HUDEP-2 (cell line): ENCODE data around the gene MDN1.
A peak's percentile ranks its signal among the peaks of the same experiment; 100 is the strongest.
"Not testable (repeated sequence)": the region's sequence is repeated elsewhere in the genome, so short reads cannot be mapped to it uniquely, and the experiment has no call there.

ENCODE experiments used
- DNase-seq, 76 experiments: peaks; one replicate each; lab custom pipeline; 2025; ENCODE audit not compliant: unreplicated experiment in 76 of 76; lab: John Stamatoyannopoulos, UW

MDN1 gene, protein sequence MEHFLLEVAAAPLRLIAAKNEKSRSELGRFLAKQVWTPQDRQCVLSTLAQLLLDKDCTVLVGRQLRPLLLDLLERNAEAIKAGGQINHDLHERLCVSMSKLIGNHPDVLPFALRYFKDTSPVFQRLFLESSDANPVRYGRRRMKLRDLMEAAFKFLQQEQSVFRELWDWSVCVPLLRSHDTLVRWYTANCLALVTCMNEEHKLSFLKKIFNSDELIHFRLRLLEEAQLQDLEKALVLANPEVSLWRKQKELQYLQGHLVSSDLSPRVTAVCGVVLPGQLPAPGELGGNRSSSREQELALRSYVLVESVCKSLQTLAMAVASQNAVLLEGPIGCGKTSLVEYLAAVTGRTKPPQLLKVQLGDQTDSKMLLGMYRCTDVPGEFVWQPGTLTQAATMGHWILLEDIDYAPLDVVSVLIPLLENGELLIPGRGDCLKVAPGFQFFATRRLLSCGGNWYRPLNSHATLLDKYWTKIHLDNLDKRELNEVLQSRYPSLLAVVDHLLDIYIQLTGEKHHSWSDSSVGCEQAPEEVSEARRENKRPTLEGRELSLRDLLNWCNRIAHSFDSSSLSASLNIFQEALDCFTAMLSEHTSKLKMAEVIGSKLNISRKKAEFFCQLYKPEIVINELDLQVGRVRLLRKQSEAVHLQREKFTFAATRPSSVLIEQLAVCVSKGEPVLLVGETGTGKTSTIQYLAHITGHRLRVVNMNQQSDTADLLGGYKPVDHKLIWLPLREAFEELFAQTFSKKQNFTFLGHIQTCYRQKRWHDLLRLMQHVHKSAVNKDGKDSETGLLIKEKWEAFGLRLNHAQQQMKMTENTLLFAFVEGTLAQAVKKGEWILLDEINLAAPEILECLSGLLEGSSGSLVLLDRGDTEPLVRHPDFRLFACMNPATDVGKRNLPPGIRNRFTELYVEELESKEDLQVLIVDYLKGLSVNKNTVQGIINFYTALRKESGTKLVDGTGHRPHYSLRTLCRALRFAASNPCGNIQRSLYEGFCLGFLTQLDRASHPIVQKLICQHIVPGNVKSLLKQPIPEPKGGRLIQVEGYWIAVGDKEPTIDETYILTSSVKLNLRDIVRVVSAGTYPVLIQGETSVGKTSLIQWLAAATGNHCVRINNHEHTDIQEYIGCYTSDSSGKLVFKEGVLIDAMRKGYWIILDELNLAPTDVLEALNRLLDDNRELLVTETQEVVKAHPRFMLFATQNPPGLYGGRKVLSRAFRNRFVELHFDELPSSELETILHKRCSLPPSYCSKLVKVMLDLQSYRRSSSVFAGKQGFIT (N-terminal part only)

DNA sequence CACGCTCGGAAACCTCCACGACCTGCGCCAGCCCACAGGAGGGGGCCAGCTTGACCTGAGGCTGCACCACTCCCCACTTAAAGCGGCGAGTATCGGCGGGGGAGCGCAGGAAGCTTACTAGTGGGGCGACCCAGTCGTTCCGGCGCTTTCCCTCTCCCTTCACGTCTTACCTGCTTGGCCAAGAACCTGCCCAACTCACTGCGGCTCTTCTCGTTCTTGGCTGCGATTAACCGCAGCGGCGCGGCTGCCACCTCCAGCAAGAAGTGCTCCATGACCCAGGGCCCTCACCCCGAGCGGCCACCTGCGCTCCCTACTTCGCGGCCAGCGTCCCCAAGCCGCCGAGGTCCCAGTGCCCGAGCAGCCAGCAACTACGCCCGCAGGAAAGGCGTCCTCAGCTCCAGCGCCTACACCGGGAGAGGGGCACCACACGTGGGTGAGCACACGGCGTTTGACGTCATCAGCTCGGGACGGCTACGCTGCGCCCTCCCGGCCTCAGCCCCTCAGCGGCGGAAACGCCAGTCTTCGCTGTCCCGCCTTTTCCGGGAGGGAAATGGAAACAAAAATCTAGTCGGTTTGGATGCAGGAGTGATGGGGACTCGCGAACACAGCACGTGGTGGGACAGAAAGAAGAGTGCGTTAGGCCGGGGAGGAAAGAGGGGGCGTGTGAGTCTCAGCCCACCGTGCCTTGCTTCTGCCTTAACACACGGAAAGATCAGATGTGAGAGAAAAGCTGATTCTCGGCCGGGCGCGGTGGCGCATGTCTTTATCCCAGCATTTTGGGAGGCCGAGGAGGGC is at the start of gene MDN1:
TSS of gene MDN1 (minus strand) at position 459 of the 795 bp plus-strand sequence. CDS start at position 272, 187 bp downstream.
- DNase-seq: peak in 75 of 76 experiments; percentile 23 to 95 (median 87)

DNA sequence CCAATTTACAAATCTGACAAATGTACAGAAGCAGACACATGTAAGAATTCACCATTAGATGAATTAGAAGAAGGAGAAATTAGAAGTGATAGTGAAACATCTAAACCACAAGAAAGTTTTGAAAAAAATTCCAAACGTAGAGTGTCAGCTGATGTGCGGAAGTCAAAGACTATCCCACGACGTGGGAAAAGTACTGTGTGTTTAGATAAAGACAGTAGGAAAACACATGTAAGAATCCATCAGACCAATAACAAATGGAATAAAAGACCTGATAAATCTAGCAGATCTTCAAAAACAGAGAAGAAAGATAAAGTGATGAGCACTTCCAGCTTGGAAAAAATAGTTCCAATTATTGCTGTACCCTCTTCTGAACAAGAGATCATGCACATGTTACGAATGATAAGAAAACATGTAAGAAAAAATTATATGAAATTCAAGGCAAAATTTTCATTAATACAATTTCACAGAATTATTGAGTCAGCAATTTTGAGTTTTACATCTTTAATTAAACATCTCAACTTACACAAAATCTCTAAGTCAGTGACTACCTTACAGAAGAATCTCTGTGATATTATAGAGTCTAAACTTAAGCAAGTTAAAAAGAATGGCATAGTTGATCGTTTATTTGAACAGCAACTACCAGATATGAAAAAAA is 46.6 kb upstream of the MDN1 start:
- no peak for DNase-seq

DNA sequence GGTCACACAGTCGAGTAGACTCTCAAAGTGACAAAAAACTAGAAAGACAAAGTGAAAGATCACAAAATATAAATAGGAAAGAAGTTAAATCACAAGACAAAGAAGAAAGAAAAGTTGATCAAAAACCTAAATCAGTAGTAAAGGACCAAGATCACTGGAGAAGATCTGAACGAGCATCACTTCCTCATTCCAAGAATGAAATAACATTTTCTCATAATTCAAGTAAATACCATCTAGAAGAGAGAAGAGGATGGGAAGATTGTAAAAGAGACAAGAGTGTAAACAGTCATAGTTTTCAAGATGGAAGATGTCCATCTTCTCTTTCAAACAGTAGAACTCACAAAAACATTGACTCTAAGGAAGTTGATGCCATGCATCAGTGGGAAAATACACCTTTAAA is 43.1 kb upstream of the MDN1 start:
- no peak for DNase-seq

DNA sequence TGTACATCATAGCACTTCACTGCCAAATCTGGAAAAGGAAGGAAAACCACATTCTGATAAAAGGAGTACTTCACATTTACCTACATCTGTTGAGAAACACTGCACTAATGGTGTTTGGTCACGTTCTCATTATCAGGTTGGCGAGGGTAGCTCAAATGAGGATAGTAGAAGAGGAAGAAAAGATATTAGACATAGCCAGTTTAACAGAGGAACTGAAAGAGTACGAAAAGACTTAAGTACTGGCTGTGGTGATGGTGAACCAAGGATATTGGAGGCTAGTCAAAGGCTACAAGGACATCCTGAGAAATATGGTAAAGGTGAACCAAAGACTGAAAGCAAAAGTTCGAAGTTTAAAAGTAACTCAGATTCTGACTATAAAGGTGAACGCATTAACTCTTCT is 42.7 kb upstream of the MDN1 start:
- no peak for DNase-seq

DNA sequence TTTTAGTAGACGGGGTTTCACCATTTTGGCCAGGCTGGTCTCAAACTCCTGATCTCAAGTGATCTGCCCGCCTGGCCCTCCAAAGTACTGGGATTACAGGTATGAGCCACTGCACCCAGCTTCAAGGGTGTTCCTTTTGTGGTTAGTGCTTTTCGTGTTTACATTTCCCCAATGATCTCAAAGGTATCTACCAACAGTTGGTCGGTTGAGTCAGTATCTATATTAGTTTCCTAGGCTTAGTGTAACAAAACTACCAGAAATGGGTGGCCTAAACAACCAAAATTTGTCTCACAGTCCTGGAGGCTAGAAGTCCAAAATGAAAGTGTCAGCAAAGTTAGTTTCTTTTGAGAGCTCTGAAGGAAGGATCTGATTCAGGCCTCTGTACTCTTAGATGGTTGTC is 40.1 kb upstream of the MDN1 start:
- DNase-seq: no peak

DNA sequence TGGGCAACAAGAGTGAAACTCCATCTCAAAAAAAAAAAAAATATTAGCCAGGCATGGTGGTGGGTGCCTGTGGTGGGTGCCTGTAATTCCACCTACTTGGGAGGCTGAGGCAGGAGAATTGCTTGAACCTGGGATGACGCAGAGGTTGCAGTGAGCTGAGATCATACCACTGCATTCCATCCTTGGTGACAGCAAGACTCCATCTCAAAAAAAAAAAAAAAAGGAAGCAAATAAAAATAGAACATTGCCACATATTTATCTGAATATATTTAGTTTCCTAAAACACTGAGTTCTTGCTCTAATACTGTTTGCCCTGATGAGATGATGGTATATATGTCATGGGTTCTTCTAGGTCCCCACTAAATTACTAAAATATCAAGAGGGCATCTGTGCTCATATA is 38.4 kb upstream of the MDN1 start:
- DNase-seq: no peak

DNA sequence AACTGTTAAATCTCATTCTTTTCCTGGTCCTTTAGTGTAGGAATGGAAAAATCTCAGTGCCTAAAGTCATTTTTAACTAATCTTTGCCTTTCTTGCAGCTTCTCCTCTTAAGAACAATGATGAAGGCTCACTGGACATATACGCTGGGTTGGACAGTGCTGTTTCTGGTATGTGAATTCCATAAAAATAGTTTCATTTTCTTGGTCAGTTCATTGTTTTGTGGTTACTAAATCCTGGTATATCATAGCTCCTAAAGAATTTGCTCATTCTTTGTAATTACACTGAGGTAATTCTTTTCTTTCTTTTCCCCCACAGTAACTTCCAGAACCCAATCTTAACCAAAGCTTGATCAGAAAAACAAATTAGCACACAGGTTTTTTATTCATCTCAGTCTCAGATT is 33.5 kb upstream of the MDN1 start:
- DNase-seq: no peak

DNA sequence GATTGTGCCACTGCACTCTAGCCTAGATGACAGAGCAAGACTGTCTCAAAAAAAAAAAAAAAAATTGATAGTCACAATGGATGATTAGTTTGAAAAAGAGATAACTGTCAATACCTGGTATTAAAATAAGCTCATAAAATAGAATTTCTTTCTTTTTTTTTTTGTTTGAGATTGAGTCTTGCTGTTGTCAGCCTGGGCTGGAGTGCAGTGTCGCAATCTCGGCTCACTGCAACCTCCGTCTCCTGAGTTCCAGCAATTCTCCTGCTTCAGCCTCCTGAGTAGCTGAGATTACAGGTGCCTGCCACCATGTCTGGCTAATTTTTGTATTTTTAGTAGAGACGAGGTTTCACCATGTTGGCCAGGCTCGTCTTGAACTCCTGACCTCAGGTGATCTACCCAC is 27.9 kb upstream of the MDN1 start:
- DNase-seq: not testable (repeated sequence)

DNA sequence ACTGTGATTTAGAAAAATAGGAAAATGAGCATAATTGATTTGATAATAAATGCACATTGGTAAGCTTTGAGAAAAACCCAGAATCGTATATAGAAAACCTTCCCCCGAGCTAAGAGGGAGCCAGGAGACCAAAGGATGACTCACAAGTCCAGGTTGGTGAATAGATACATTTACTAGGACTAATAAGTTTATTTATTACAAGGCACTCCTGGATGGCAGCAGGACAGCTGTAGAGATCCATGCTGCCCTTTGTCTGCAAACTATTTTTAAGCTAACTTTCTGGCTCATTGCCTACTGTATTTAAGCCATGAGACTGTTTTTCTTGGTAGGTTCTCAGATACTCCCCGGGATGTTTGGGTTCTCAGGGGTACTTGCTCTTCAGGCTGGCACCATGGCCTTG is 23.5 kb upstream of the MDN1 start:
- DNase-seq: no peak

DNA sequence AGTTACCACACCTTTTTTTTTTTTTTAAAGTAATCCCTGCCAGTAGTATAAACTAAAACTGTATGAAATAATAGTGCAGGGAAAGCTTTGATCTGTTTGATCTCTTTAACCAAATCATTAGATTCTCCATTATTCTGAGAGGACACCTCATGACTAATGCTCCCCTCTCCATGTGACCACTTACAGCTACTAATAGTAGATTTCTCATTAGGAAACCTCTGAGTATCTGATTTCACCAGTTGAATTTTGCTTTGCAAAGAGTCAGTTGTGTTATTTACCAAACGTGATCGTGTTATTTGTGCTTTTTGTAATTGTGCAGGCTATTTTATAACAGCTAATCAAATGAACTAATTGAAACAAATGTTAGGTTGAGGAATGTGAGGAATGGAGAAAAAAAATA is 22.6 kb upstream of the MDN1 start:
- no peak for DNase-seq

DNA sequence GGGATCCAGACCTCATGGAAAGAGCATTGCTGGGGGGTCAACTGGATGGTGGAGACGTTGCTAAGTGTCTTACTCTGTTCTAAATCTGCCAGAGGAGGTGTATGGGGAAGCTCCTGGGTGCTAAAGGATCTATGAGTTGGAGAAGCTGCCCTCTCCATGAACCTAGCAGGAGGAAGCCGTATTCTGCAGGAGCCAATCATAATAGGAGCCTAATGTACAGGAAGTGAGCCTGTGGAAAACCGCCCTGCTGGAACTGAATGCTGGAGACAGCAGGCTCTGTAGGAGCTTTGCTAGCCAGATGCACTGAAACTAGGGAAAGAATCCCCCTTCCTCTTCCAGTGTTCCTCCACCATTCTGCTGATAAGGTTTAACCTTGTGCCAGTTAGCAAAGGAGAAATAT is 20.9 kb upstream of the MDN1 start:
- DNase-seq: no peak

DNA sequence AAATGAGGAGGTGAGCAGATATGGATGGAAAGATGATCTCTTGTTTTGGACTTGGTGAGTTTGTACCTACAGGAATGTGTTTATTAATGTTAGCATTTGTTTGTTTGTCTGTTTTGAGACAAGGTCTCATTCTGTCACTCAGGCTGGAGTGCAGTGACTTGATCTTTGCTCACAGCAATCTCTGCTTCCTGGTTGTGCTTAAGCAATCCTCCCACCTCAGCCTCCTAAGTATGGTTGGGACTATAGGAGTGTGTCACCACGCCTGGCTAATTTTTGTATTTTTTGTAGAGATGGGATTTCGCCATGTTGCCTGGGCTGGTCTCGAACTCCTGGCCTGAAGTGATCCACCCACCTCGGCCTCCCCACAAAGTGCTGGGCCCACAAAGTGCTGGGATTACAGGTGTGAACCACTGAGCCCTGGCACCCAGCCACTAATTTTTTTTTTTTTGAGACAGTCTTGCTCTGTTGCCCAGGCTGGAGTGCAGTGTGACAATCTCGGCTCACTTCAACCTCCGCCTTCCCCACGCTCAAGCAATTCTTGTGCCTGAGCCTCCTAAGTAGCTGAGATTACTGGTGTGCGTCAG is 17.1 kb upstream of the MDN1 start:
- DNase-seq: no peak

DNA sequence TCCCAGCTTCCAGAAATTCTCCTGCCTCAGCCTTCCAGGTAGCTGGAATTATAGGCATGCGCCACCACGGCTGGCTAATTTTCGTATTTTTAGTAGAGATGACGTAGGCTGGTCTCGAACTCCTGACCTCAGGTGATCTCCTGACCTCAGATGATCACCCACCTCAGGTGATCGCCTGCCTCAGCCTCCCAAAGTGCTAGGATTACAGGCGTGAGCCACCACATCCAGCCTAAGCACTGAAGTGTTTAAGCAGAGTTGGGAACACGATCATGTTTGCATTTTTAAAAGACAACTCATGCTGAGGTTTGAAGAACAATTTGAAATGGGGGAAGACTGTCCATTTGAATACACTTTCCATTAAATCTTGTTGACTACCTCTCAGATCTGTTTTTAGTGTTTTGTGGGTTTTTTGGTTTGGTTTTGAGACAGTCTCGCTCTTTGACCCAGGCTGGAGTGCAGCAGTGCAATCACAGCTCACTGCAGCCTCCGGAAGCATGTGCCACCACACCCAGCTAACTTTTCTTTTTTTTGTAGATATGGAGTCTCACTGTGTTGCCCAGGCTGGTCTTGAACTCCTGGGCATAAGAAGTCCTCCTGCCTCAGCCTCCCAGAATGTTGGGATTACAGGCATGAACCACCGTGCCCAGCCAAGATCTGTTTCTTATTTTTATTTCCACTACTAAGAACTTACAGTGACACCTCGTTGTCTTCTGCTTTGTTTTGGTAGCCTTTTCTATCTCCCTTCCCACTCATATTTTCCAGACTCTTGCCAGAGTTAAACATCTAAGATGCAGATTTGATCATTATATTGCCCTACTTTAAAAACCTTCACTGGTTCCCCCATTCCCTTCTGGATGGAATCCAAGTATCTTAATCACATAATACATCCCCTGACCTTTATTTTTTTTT is 15.5 kb upstream of the MDN1 start:
- DNase-seq: no peak

DNA sequence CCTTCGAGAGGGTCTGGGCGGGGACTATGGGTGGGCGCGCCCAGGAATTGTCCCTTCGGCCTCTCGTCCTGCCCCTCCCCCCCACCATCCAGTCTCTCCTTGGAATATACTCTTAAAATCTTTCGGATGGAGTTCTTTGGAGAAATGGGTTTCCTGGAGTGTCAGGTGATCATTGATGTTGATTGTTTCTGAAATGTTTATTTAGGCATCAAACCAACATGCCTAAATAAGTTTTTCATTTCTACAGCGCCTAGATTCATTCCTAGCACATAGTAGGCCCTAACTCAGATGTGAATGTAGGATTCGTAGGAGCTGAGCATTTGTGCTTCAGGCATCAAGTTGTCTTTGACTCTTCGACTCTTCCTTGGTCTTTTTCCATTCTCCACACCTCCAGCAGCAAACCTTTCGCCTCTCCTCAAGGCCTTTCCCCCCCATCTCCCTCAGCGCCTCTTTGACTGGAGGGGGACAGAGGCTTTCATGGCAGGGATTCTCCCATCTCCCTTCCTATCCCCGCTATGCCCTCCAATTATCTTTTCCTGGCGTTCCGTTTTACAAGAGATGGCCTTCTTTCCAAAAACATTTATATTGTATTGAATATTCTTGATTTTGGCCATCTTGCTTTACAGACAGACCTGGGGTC is 10.7 kb upstream of the MDN1 start:
- peak in 1 of 76 experiments; percentile 38 for DNase-seq

DNA sequence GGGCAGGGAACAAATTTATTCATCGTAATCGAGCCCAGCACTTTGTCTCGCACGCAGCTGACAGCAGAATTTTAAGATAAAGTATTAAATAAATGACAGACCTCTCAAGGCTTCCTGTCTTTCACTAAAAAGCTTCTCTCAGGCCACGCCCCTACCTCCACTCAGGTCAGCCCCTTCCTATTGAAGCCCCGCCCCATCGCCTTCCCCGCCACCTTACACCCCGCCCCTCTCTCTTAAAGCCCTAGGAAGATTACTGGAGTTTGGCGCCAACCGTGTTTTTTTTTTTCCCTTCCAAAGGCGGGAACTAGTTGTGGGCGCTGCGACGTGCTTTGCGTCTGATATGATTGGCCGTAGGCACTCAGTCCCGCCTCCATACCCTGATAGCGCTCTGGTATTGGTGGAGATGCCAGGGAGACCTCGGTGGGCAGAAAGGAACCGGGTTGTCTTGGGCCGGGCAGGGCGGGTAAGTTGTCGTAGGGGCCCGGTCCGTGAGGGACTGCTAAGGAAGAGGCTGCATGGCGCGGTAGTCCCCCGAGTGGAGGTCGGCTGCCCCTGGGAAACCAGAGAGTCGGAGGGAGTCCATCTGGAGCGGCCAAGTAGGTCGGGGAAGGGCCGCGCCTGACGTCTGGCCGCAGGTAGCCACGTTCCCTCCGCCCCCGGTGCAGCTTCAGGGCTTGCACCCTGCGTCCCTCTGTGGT is 10.0 kb upstream of the MDN1 start, which contains the start of gene CASP8AP2:
TSS of gene CASP8AP2 (plus strand) at position 409 of the 698 bp plus-strand sequence.
- DNase-seq: peak in 75 of 76 experiments; percentile 75 to 100 (median 97)

DNA sequence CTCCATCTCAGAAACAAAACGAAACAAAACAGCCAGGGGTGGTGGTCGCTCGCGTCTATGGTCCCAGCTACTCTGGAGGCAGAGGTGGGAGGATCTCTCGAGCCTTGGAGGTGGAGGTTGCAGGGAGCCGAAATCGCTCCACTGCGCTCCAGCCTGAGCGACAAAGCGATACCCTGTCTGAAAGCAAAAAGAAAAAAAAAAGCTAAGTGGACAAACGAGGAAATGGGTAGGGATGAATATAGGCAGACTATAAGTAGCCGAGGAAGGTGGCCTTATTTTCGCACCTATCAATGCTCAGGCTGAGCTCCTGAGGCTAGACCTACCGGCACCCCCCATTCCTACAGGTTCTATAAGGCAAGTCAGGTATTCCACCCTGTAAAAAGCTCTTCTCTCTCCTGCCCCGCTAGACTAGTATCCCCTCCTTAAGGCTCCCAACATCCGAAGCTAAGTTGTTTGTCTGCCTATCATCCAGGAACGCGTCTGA is 9.4 kb upstream of the MDN1 start:
- peak in 14 of 76 experiments; percentile 19 to 75 (median 44) for DNase-seq

DNA sequence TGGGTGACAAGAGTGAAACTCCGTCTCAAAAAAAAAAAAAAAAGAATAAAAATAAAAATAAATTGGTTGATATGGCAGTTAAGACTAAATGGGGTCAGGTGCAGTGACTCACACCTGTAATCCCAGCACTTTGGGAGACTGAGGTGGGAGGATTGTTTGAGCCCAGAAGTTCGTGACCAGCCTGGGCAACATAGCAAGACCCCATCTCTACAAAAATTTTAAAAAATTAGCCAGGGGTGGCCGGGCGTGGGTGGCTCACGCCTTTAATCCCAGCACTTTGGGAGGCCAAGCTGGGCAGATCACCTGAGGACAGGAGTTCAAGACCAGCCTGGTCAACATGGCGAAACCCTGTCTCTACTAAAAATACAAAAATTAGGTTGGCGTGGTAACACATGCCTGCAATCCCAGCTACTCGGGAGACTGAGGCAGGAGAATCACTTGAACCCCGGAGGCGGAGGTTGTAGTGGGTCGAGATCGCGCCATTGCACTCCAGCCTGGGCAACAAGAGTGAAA is 8.9 kb upstream of the MDN1 start:
- DNase-seq: peak in 1 of 76 experiments; percentile 32
